Activated naive CD4-positive, alpha-beta T cell treated with anti-CD3 and anti-CD28 coated beads for 36 hours (primary cell): Measurements from ENCODE around the gene CPSF4. TPM values are rescaled to one million over a fixed set of nuclear protein-coding genes. Genes with fewer than 3 reads are reported as not detected.
"Not testable (repeated sequence)": the region's sequence is repeated elsewhere in the genome, so short reads cannot be mapped to it uniquely, and the experiment has no call there.

Experiments
- CTCF ChIA-PET: fragments of 350-600 bp; sonication (Branson Sonifier 250); formaldehyde crosslinking; loops from one replicate; lab custom pipeline; 2021; ENCODE audit warnings: antibody characterized with exemption; lab: Charles Lee
- DNase-seq: peaks from one replicate; pipeline ENCODE4 v3.0.0-alpha.2; 2020
- H3K27ac Mint-ChIP-seq: one replicate; pipeline ENCODE4 v1.8.0; 2021; ENCODE audit warnings: mild to moderate bottlenecking, mixed read lengths
- H3K27me3 Mint-ChIP-seq: one replicate; pipeline ENCODE4 v1.8.0; 2021; ENCODE audit warnings: low read depth, mixed read lengths
- H3K36me3 Mint-ChIP-seq: one replicate; pipeline ENCODE4 v1.8.0; 2021; ENCODE audit warnings: low read depth, mixed read lengths
- H3K4me1 Mint-ChIP-seq: one replicate; pipeline ENCODE4 v1.8.0; 2021; ENCODE audit warnings: low read depth, mixed read lengths
- H3K4me3 Mint-ChIP-seq: one replicate; pipeline ENCODE4 v1.8.0; 2021; ENCODE audit warnings: mild to moderate bottlenecking, moderate library complexity, mixed read lengths
- H3K9me3 Mint-ChIP-seq: one replicate; pipeline ENCODE4 v1.8.0; 2021; ENCODE audit warnings: mixed read lengths
- intact Hi-C: fragments of 100-400 bp; cut with micrococcal nuclease; formaldehyde crosslinking; loops from one replicate; pipeline ENCODE4 v1.15.1; 2023
- total RNA-seq, 2 experiments: library from RNA; stranded (reverse); gene quantifications; one replicate each; pipeline ENCODE4 v1.2.3, GENCODE V29; 2021

The CPSF4 gene
- total RNA-seq, 2 experiments from 2014 or later: 70.6 to 73.5 TPM

GRCh38 chr7:99431756-99432540 is 6.8 kb upstream of the CPSF4 start:
- not testable (repeated sequence) for H3K4me1 Mint-ChIP-seq, H3K36me3 Mint-ChIP-seq

GRCh38 chr7:99433158-99433557 is 5.6 kb upstream of the CPSF4 start:
- DNase-seq: no peak
- no peak overlapping the region for H3K4me3 Mint-ChIP-seq
- H3K27ac Mint-ChIP-seq: no peak overlapping the region
- CTCF ChIA-PET: no interaction called here
- no peaks in the 10 kb centered on the region for H3K9me3 Mint-ChIP-seq
- peaks cover 3% of the 10 kb centered on the region for H3K36me3 Mint-ChIP-seq
- no peaks in the 10 kb centered on the region for H3K27me3 Mint-ChIP-seq
- peaks cover 15% of the 10 kb centered on the region for H3K4me1 Mint-ChIP-seq
- intact Hi-C loops: no loop called here

More at GRCh38 chr7:99431756-99432540, 6.8 kb upstream of the CPSF4 start:
- H3K4me3 Mint-ChIP-seq, H3K27me3 Mint-ChIP-seq, CTCF ChIA-PET, H3K27ac Mint-ChIP-seq, intact Hi-C loops, H3K9me3 Mint-ChIP-seq, DNase-seq: not testable (repeated sequence)

GRCh38 chr7:99437946-99438572 is 684 bp upstream of the CPSF4 start:
- no peaks in the 10 kb centered on the region for H3K27me3 Mint-ChIP-seq

GRCh38 chr7:99440195-99440594 is 1.5 kb downstream of the CPSF4 start:
- peaks cover 43% of the 10 kb centered on the region for H3K4me1 Mint-ChIP-seq
- intact Hi-C loops: no loop called here
- H3K9me3 Mint-ChIP-seq: no peaks in the 10 kb centered on the region
- H3K36me3 Mint-ChIP-seq: peaks cover 29% of the 10 kb centered on the region
- peak overlapping the region; percentile 98 for H3K4me3 Mint-ChIP-seq
- H3K27me3 Mint-ChIP-seq: no peaks in the 10 kb centered on the region
- CTCF ChIA-PET: no interaction called here
- peak overlapping the region; percentile 46 for H3K27ac Mint-ChIP-seq
- no peak for DNase-seq

More at GRCh38 chr7:99437946-99438572, 684 bp upstream of the CPSF4 start:
- intact Hi-C loops: loop anchor here (1.0 to 2.0 kb wide), 4 partner anchors 30 to 67 kb away; partner anchors contain the start of genes BUD31, PDAP1, ZKSCAN5 and ZNF789
- Mint-ChIP-seq H3K4me1 (peaks cover 40% of the 10 kb centered on the region), H3K27ac (peak overlapping the region; percentile 94), H3K9me3 (no peaks in the 10 kb centered on the region), H3K36me3 (peaks cover 16% of the 10 kb centered on the region), H3K4me3 (peak overlapping the region; percentile 98)
- CTCF ChIA-PET: interaction anchor here (0.5 to 0.7 kb wide), 3 partner anchors 111 to 400 kb away, joined by 3 read pairs; no protein-coding TSS in a partner anchor
- DNase-seq: no peak

- no peak overlapping the region for H3K27ac Mint-ChIP-seq
- peaks cover 43% of the 10 kb centered on the region for H3K36me3 Mint-ChIP-seq
- H3K27me3 Mint-ChIP-seq: no peaks in the 10 kb centered on the region
- no peak overlapping the region for H3K4me3 Mint-ChIP-seq
- H3K9me3 Mint-ChIP-seq: no peaks in the 10 kb centered on the region
- DNase-seq: no peak
- CTCF ChIA-PET: no interaction called here
- H3K4me1 Mint-ChIP-seq: peaks cover 14% of the 10 kb centered on the region
- intact Hi-C loops: no loop called here
These were observed 7.4 kb downstream of the CPSF4 start for GRCh38 chr7:99446096-99446495.

- intact Hi-C loops: no loop called here
- CTCF ChIA-PET: no interaction called here
- no peak for DNase-seq
- H3K27ac Mint-ChIP-seq: no peak overlapping the region
- H3K27me3 Mint-ChIP-seq: no peaks in the 10 kb centered on the region
- no peaks in the 10 kb centered on the region for H3K9me3 Mint-ChIP-seq
- peaks cover 5% of the 10 kb centered on the region for H3K4me1 Mint-ChIP-seq
- H3K4me3 Mint-ChIP-seq: no peak overlapping the region
- peaks cover 37% of the 10 kb centered on the region for H3K36me3 Mint-ChIP-seq
These were observed 9.2 kb downstream of the CPSF4 start for GRCh38 chr7:99447943-99448342.

- H3K27ac Mint-ChIP-seq: no peak overlapping the region
- no peaks in the 10 kb centered on the region for H3K4me1 Mint-ChIP-seq
- no peak overlapping the region for H3K4me3 Mint-ChIP-seq
- no peak for DNase-seq
- no peaks in the 10 kb centered on the region for H3K27me3 Mint-ChIP-seq
- H3K36me3 Mint-ChIP-seq: peaks cover 37% of the 10 kb centered on the region
- CTCF ChIA-PET: interaction anchor here (0.6 kb wide), 1 partner anchor 8 kb away, joined by 5 read pairs; no protein-coding TSS in a partner anchor
- H3K9me3 Mint-ChIP-seq: no peaks in the 10 kb centered on the region
- intact Hi-C loops: no loop called here
These were observed 10.1 kb downstream of the CPSF4 start for GRCh38 chr7:99448855-99449254.

- H3K27me3 Mint-ChIP-seq: no peaks in the 10 kb centered on the region
- DNase-seq: no peak
- peak overlapping the region; percentile 29 for H3K27ac Mint-ChIP-seq
- peaks cover 36% of the 10 kb centered on the region for H3K36me3 Mint-ChIP-seq
- no peak overlapping the region for H3K4me3 Mint-ChIP-seq
- CTCF ChIA-PET: interaction anchor here (0.6 kb wide), 1 partner anchor 8 kb away, joined by 5 read pairs; no protein-coding TSS in a partner anchor
- intact Hi-C loops: no loop called here
- H3K4me1 Mint-ChIP-seq: no peaks in the 10 kb centered on the region
- no peaks in the 10 kb centered on the region for H3K9me3 Mint-ChIP-seq
These were observed 10.6 kb downstream of the CPSF4 start for GRCh38 chr7:99449326-99449725.

- CTCF ChIA-PET: interaction anchor here (0.6 kb wide), 1 partner anchor 720 kb away, joined by 4 read pairs; no protein-coding TSS in a partner anchor
- no peaks in the 10 kb centered on the region for H3K9me3 Mint-ChIP-seq
- H3K4me1 Mint-ChIP-seq: no peaks in the 10 kb centered on the region
- no peak for DNase-seq
- H3K27ac Mint-ChIP-seq: no peak overlapping the region
- no peaks in the 10 kb centered on the region for H3K27me3 Mint-ChIP-seq
- peaks cover 28% of the 10 kb centered on the region for H3K36me3 Mint-ChIP-seq
- intact Hi-C loops: no loop called here
- H3K4me3 Mint-ChIP-seq: no peak overlapping the region
These were observed 13.2 kb downstream of the CPSF4 start for GRCh38 chr7:99451936-99452335.

- intact Hi-C loops: no loop called here
- H3K4me3 Mint-ChIP-seq: no peak overlapping the region
- no peaks in the 10 kb centered on the region for H3K4me1 Mint-ChIP-seq
- no peak overlapping the region for H3K27ac Mint-ChIP-seq
- no peaks in the 10 kb centered on the region for H3K9me3 Mint-ChIP-seq
- no peak for DNase-seq
- H3K27me3 Mint-ChIP-seq: no peaks in the 10 kb centered on the region
- H3K36me3 Mint-ChIP-seq: peaks cover 32% of the 10 kb centered on the region
- CTCF ChIA-PET: no interaction called here
These were observed 13.8 kb downstream of the CPSF4 start for GRCh38 chr7:99452541-99452940.

- CTCF ChIA-PET: no interaction called here
- no peaks in the 10 kb centered on the region for H3K27me3 Mint-ChIP-seq
- intact Hi-C loops: no loop called here
- no peak for DNase-seq
- no peaks in the 10 kb centered on the region for H3K9me3 Mint-ChIP-seq
- no peak overlapping the region for H3K4me3 Mint-ChIP-seq
- H3K4me1 Mint-ChIP-seq: no peaks in the 10 kb centered on the region
- peaks cover 31% of the 10 kb centered on the region for H3K36me3 Mint-ChIP-seq
- H3K27ac Mint-ChIP-seq: no peak overlapping the region
These were observed 14.4 kb downstream of the CPSF4 start for GRCh38 chr7:99453105-99453504.

- Mint-ChIP-seq H3K4me1 (peaks cover 13% of the 10 kb centered on the region), H3K9me3 (no peaks in the 10 kb centered on the region), H3K36me3 (peaks cover 39% of the 10 kb centered on the region), H3K4me3 (no peak overlapping the region), H3K27me3 (no peaks in the 10 kb centered on the region), H3K27ac (peak overlapping the region; percentile 13)
- no peak for DNase-seq
- intact Hi-C loops: no loop called here
- CTCF ChIA-PET: interaction anchor here (0.6 kb wide), 1 partner anchor 39 kb away, joined by 3 read pairs; no protein-coding TSS in a partner anchor
These were observed 17.1 kb downstream of the CPSF4 start for GRCh38 chr7:99455874-99456273.
